Measurements from ENCODE around the gene CCNYL1. TPM values are rescaled to one million over a fixed set of nuclear protein-coding genes. Genes with fewer than 3 reads are reported as not detected.

CCNYL1 gene
- polyA plus RNA-seq, 1 of the 3 experiments (the other 2 are of a cell fraction), result 8.7 TPM

DNA sequence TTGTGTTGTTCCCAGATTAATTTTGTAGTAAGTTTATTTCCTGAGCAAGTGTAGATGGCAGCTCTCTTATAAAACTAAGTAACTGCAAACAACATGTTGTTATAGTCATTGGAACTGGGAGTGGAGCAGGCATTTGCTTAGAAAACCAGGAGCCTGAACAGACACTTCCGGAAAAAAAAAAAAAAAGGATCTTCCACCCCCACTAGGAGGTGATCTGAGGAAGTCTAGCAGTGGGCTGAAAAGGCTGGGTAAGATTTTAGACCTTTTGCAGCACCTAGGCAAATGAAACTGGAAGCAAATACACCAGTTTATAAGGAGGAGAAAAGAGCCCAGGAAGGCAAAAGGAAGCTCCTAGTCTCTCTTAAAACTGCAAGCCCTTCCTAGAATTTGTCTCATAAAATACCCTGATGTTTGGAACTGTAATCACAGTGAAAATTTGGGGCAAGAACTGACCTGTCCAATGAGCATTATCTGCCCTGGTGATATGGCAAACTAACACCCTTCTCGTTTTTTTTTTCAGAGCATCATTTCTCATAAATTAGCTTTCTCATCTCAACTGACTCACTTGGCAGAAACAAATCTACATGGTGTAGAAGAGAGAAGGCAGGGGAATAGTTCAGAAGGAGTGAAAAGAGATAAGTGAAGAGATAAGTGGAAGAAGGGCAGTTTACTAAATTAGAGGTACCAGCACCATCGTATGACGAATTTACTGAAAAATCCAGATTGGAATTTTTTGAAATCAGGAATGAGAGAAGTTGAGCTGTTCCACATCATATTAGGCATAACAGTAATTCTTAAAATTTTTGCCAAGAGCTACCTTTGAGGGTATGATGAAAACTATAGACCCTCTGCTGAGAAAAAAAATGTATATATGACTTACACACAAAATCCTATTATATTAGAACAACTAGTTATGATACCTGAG is 4.2 kb upstream of the CCNYL1 start:
- no peak overlapping the region for H3K4me3 ChIP-seq (ENCODE audit: low read depth in 2 of 2, low read length in 1 of 2)
- TF ChIP-seq FOSL2 (IDR thresholded peaks at IDR 0.05; ENCODE audit: borderline replicate concordance, low read depth) (0 out of 2 replicates have a peak, but pooled peaks have one; percentile 11), RFX5 (IDR thresholded peaks at IDR 0.05; ENCODE audit: low read length) (no peak)
- TF ChIP-seq, protein P1, sequence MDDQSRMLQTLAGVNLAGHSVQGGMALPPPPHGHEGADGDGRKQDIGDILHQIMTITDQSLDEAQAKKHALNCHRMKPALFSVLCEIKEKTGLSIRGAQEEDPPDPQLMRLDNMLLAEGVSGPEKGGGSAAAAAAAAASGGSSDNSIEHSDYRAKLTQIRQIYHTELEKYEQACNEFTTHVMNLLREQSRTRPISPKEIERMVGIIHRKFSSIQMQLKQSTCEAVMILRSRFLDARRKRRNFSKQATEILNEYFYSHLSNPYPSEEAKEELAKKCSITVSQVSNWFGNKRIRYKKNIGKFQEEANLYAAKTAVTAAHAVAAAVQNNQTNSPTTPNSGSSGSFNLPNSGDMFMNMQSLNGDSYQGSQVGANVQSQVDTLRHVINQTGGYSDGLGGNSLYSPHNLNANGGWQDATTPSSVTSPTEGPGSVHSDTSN (IDR thresholded peaks at IDR 0.05), result peak; percentile 37; the same call in 1 of the 2 replicates
- no peaks in the 10 kb centered on the region for H3K9me2 ChIP-seq
- no peak overlapping the region for H3K9ac ChIP-seq
- no peaks in the 10 kb centered on the region for H3K4me1 ChIP-seq (ENCODE audit: control insufficient read depth in 1 of 2, insufficient read depth in 2 of 2, low read depth in 1 of 2, low read length in 1 of 2)
- H4K20me1 ChIP-seq (ENCODE audit: insufficient read depth), result no peaks in the 10 kb centered on the region
- CTCF ChIA-PET, result interaction anchor here (0.5 to 1.6 kb wide), 3 partner anchors 15 to 39 kb away, joined by 3 to 6 read pairs (median 5); no protein-coding TSS in a partner anchor
- H3K27me3 ChIP-seq (ENCODE audit: insufficient read depth), result no peaks in the 10 kb centered on the region
- H3K27ac ChIP-seq (ENCODE audit: low read depth in 2 of 2, low read length in 1 of 2), result no peak overlapping the region
- peak overlapping the region; percentile 23; the same call in 1 of the 2 replicates for H2AFZ ChIP-seq (ENCODE audit: low read depth)
- no peak for DNase-seq
- H3K4me2 ChIP-seq, result no peak overlapping the region
- no peaks in the 10 kb centered on the region for H3K36me3 ChIP-seq (replicated peaks in 1 of 2; ENCODE audit: control insufficient read depth in 1 of 2, insufficient read depth in 2 of 2, low read length in 1 of 2)
- H3K9me3 ChIP-seq, result no peaks in the 10 kb centered on the region
- H3F3A ChIP-seq (replicated peaks; ENCODE audit: insufficient read depth), result peaks cover 21% of the 10 kb centered on the region
- peaks cover 4% of the 10 kb centered on the region; the same call in 1 of the 2 replicates for H3K79me2 ChIP-seq (ENCODE audit: insufficient read depth)
- POLR2A ChIA-PET, result no interaction called here
- 55% methylated on average over 4 of the region's 4 CpGs for WGBS (ENCODE audit: low lambda C conversion rate)

DNA sequence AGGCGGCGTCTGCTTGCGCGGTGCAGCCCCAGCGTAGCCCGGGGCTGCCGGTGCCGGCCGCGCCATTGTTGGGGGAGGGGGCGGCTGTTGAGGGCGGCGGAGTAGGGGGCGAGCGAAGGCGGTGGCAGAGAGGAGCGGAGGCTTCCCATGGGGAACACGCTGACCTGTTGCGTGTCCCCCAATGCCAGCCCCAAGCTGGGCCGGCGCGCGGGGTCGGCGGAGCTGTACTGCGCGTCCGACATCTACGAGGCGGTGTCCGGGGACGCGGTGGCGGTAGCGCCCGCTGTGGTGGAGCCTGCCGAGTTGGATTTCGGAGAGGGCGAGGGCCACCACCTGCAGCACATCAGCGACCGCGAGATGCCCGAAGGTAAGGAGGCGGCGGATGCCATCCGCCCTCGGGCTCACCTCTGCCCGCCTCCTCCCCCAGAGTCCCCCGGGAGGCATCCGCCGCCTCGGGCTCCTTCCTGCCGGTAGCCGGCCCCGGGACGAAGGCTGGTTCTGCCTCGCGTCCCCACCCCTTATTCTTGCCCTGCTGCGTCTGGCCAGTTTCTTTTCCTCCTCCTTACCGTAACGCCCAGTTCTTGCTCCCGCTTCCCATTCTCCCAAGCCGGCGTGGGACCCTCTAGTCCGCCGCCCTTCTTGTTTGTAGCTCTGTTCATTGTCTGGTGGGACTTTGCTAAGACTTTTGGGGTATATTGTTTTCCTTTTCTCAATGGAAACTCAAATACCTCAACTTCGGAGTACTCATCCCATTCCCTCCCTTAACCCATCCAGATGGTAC is 500 bp downstream of the CCNYL1 start:
- under 1% methylated on average over 23 of the region's 67 CpGs for WGBS (ENCODE audit: low lambda C conversion rate)
- TF ChIP-seq RFX5 (IDR thresholded peaks at IDR 0.05; ENCODE audit: low read length) (no peak), MEF2A (IDR thresholded peaks at IDR 0.05; ENCODE audit: borderline replicate concordance, low read depth) (no peak), FOXM1 (IDR thresholded peaks at IDR 0.05; ENCODE audit: low read depth) (no peak), NFIC (IDR thresholded peaks at IDR 0.05; ENCODE audit: borderline replicate concordance) (no peak), MXI1 (IDR thresholded peaks at IDR 0.05; ENCODE audit: low read depth, low read length) (peak; percentile 3; the same call in 1 of the 2 replicates), TEAD4 (IDR thresholded peaks at IDR 0.05; ENCODE audit: borderline replicate concordance, insufficient read depth) (no peak), SIN3A (IDR thresholded peaks at IDR 0.05; ENCODE audit: borderline replicate concordance, low read depth, low read length) (peak; percentile 53; the same call in 1 of the 2 replicates), TAF1 (IDR thresholded peaks at IDR 0.05; ENCODE audit: borderline replicate concordance, low read depth, low read length) (no peak), EP300 (IDR thresholded peaks at IDR 0.05; ENCODE audit: borderline replicate concordance in 1 of 2, low read depth in 1 of 2, low read length in 1 of 2) (peak in 1 of 2 experiments; percentile 6; a peak in 1 of 4 replicates)
- TF ChIP-seq, protein P2, sequence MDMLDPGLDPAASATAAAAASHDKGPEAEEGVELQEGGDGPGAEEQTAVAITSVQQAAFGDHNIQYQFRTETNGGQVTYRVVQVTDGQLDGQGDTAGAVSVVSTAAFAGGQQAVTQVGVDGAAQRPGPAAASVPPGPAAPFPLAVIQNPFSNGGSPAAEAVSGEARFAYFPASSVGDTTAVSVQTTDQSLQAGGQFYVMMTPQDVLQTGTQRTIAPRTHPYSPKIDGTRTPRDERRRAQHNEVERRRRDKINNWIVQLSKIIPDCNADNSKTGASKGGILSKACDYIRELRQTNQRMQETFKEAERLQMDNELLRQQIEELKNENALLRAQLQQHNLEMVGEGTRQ (IDR thresholded peaks at IDR 0.05; ENCODE audit: borderline replicate concordance, low read depth, low read length), result no peak
- TF ChIP-seq, protein P3, sequence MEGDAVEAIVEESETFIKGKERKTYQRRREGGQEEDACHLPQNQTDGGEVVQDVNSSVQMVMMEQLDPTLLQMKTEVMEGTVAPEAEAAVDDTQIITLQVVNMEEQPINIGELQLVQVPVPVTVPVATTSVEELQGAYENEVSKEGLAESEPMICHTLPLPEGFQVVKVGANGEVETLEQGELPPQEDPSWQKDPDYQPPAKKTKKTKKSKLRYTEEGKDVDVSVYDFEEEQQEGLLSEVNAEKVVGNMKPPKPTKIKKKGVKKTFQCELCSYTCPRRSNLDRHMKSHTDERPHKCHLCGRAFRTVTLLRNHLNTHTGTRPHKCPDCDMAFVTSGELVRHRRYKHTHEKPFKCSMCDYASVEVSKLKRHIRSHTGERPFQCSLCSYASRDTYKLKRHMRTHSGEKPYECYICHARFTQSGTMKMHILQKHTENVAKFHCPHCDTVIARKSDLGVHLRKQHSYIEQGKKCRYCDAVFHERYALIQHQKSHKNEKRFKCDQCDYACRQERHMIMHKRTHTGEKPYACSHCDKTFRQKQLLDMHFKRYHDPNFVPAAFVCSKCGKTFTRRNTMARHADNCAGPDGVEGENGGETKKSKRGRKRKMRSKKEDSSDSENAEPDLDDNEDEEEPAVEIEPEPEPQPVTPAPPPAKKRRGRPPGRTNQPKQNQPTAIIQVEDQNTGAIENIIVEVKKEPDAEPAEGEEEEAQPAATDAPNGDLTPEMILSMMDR (IDR thresholded peaks at IDR 0.05), result 0 out of 2 replicates have a peak, but pooled peaks have one; percentile 6
- TF ChIP-seq, protein P4, sequence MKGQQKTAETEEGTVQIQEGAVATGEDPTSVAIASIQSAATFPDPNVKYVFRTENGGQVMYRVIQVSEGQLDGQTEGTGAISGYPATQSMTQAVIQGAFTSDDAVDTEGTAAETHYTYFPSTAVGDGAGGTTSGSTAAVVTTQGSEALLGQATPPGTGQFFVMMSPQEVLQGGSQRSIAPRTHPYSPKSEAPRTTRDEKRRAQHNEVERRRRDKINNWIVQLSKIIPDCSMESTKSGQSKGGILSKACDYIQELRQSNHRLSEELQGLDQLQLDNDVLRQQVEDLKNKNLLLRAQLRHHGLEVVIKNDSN (IDR thresholded peaks at IDR 0.05; ENCODE audit: borderline replicate concordance, low read depth), result no peak
- H3K27ac ChIP-seq (ENCODE audit: low read depth in 2 of 2, low read length in 1 of 2), result peak overlapping the region; percentile 78 to 83
- CTCF ChIA-PET, result interaction anchor here (0.9 to 2.2 kb wide), 5 partner anchors 9 to 360 kb away, joined by 3 to 8 read pairs (median 3); partner anchors contain the start of gene METTL21A
- no peaks in the 10 kb centered on the region for H3K9me2 ChIP-seq
- peaks cover 21% of the 10 kb centered on the region for H3F3A ChIP-seq (replicated peaks; ENCODE audit: insufficient read depth)
- H3K36me3 ChIP-seq (replicated peaks in 1 of 2; ENCODE audit: control insufficient read depth in 1 of 2, insufficient read depth in 2 of 2, low read length in 1 of 2), result no peaks in the 10 kb centered on the region
- no peaks in the 10 kb centered on the region for H3K4me1 ChIP-seq (ENCODE audit: control insufficient read depth in 1 of 2, insufficient read depth in 2 of 2, low read depth in 1 of 2, low read length in 1 of 2)
- peak overlapping the region; percentile 75 for H3K4me2 ChIP-seq
- peak overlapping the region; percentile 76 for H3K9ac ChIP-seq
- H4K20me1 ChIP-seq (ENCODE audit: insufficient read depth), result no peaks in the 10 kb centered on the region; the same call in 1 of the 2 replicates
- peak overlapping the region; percentile 16 for H2AFZ ChIP-seq (ENCODE audit: low read depth)
- DNase-seq, result peak; percentile 76
- H3K4me3 ChIP-seq (ENCODE audit: low read depth in 2 of 2, low read length in 1 of 2), result peak overlapping the region; percentile 82
- no peaks in the 10 kb centered on the region for H3K9me3 ChIP-seq
- peaks cover 51% of the 10 kb centered on the region for H3K79me2 ChIP-seq (ENCODE audit: insufficient read depth)
- no peaks in the 10 kb centered on the region for H3K27me3 ChIP-seq (ENCODE audit: insufficient read depth)
- POLR2A ChIA-PET, result interaction anchor here (1.5 kb wide), 1 partner anchor 86 kb away, joined by 5 read pairs; no protein-coding TSS in a partner anchor

Data from SK-N-SH (cell line).